ENCODE data around the gene YIPF4. TPM values are rescaled to one million over a fixed set of nuclear protein-coding genes. Genes with fewer than 3 reads are reported as not detected.

YIPF4 gene
- total and polyA plus RNA-seq, 2 of the 8 experiments (the other 6 are each of a cell fraction or from before 2014, with no cell fraction given), result 2.9 to 21.4 TPM

DNA sequence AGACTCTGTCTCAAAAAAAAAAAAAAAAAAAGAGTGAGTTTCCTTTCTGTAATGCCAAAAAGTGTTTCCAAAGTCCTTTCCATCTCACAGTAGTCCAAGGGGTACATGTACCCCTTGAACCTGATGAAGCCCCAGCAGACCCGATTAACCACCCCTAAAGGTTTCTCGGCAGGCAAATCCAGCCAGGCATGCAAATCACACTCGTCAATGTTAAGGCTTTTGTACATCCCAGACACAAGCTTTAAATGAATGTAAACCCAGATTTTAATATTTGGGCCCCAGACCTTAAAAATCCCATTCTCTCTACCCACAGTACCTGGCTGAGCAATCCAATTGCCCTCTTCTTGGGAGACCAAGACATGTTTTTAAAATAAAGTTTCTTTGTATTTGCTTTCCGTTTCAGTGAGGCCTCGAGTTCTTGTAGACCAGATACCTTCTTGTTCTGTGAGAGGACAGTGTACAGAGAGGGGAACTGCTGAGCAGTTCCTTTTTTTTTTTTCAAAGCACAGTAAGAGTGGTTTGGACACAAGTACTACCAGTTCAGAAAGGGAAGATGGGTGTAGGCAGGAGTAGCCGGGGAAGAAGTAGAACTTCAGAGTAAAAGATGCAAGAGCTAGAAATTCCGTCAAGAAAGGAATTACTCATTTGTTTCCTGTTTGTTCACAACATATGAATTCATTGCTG lies 13.1 kb upstream of the YIPF4 start, which contains the start of gene NLRC4:
NLRC4 (minus strand) TSS at position 465 of the 684 bp plus-strand sequence. CDS start 8,111 bp downstream, outside the sequence.
- no peak within 1 kb of the TSS for H4K5ac ChIP-seq (ENCODE audit: insufficient read length, low read depth, low read length)
- TF ChIP-seq, protein P1, sequence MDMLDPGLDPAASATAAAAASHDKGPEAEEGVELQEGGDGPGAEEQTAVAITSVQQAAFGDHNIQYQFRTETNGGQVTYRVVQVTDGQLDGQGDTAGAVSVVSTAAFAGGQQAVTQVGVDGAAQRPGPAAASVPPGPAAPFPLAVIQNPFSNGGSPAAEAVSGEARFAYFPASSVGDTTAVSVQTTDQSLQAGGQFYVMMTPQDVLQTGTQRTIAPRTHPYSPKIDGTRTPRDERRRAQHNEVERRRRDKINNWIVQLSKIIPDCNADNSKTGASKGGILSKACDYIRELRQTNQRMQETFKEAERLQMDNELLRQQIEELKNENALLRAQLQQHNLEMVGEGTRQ (IDR thresholded peaks at IDR 0.05; ENCODE audit: low read length), result no peak
- TF ChIP-seq ZNF274 (IDR thresholded peaks at IDR 0.05; ENCODE audit: borderline replicate concordance, extremely low read depth, low read length) (no peak), BRCA1 (IDR thresholded peaks at IDR 0.05; ENCODE audit: low read depth, low read length) (no peak)
- no peak within 1 kb of the TSS for H3K27ac ChIP-seq (ENCODE audit: low read depth, low read length)
- no peak within 1 kb of the TSS for H2BK5ac ChIP-seq (ENCODE audit: low read depth, low read length)
- no peaks in the 10 kb centered on the region for H3K23me2 ChIP-seq (ENCODE audit: low read depth, low read length)
- H3K79me1 ChIP-seq (ENCODE audit: low read depth, low read length), result no peaks in the 10 kb centered on the region
- no peaks in the 10 kb centered on the region for H3K36me3 ChIP-seq (ENCODE audit: control insufficient read depth in 2 of 4, insufficient read depth in 4 of 4, low read length in 3 of 4)
- H3K4me3 ChIP-seq (ENCODE audit: extremely low read depth in 1 of 4, insufficient read depth in 2 of 4, low read depth in 3 of 4, low read length in 4 of 4), result no peak within 1 kb of the TSS
- H4K20me1 ChIP-seq (replicated peaks in 1 of 2; ENCODE audit: control insufficient read depth in 1 of 2, insufficient read depth in 2 of 2, low read length in 2 of 2), result no peaks in the 10 kb centered on the region
- H3K4ac ChIP-seq (replicated peaks; ENCODE audit: insufficient read length, low read depth, low read length), result no peak within 1 kb of the TSS
- ChIA-PET POLR2A (ENCODE audit: partially characterized antibody) (no interaction called here), CTCF (ENCODE audit: partially characterized antibody) (interaction anchor here (0.7 to 1.1 kb wide), 2 partner anchors 10 to 17 kb away, joined by 3 to 4 read pairs; no protein-coding TSS in a partner anchor)
- no peak within 1 kb of the TSS for H2BK20ac ChIP-seq (ENCODE audit: low read length)
- no peak within 1 kb of the TSS for H4K8ac ChIP-seq (ENCODE audit: extremely low read depth, insufficient read depth, low read length)
- H2BK12ac ChIP-seq (ENCODE audit: low read depth, low read length), result no peak within 1 kb of the TSS
- H3K4me1 ChIP-seq (replicated peaks in 1 of 4; ENCODE audit: control insufficient read depth in 3 of 4, insufficient read depth in 4 of 4, low read length in 3 of 4), result no peaks in the 10 kb centered on the region
- no peaks in the 10 kb centered on the region for H3K27me3 ChIP-seq (replicated peaks in 1 of 4; ENCODE audit: control insufficient read depth in 3 of 4, extremely low read depth in 1 of 4, insufficient read depth in 3 of 4, low read length in 3 of 4)
- H2BK15ac ChIP-seq (ENCODE audit: low read length), result no peak within 1 kb of the TSS
- no peak within 1 kb of the TSS for H3K4me2 ChIP-seq (ENCODE audit: insufficient read depth in 1 of 2, low read depth in 2 of 2, low read length in 2 of 2)
- DNase-seq (ENCODE audit: low read depth in 1 of 2, low spot score in 2 of 2) (no peak), FAIRE-seq (no peak)
- H3K18ac ChIP-seq (ENCODE audit: extremely low read depth, low read length), result no peak within 1 kb of the TSS
- H2AFZ ChIP-seq (ENCODE audit: low read length), result no peak within 1 kb of the TSS
- H3K23ac ChIP-seq (ENCODE audit: insufficient read length), result no peak within 1 kb of the TSS
- no peak within 1 kb of the TSS for H4K91ac ChIP-seq (replicated peaks; ENCODE audit: insufficient read length, low read length)
- H2AK5ac ChIP-seq (ENCODE audit: low read depth, low read length), result no peak within 1 kb of the TSS
- H3K9ac ChIP-seq (replicated peaks in 1 of 4; ENCODE audit: extremely low read depth in 1 of 4, low read depth in 3 of 4, low read length in 3 of 4), result no peak within 1 kb of the TSS
- no peak within 1 kb of the TSS for H3K14ac ChIP-seq (ENCODE audit: insufficient read length)
- H3K56ac ChIP-seq (replicated peaks; ENCODE audit: insufficient read length, low read depth, low read length), result no peak within 1 kb of the TSS
- no peak within 1 kb of the TSS for H2BK120ac ChIP-seq (replicated peaks; ENCODE audit: low read depth, low read length)
- H3K9me3 ChIP-seq (ENCODE audit: insufficient read depth in 2 of 2, low read depth in 1 of 2, low read length in 1 of 2), result no peaks in the 10 kb centered on the region
- H3K79me2 ChIP-seq (ENCODE audit: control insufficient read depth in 1 of 2, insufficient read depth in 2 of 2, low read length in 2 of 2), result no peaks in the 10 kb centered on the region
- 92% methylated on average over 7 of the region's 7 CpGs; no CpG with 5 or more reads in 1 of the 2 experiments for WGBS, 2 experiments (ENCODE audit: extremely low coverage in 1 of 2, insufficient coverage in 1 of 2, insufficient read length in 1 of 2, insufficient replicate concordance in 2 of 2, low coverage in 1 of 2, low lambda C conversion rate in 2 of 2, missing lambda C conversion rate in 1 of 2)

All from H1 (cell line).